PFSK-1 (cell line): ENCODE results near the gene WNT3.

Experiments
- POLR2AphosphoS5 ChIP-seq: IDR thresholded peaks from 2 replicates; pipeline ENCODE4 v1.6.1; 2012; ENCODE audit warnings: low read depth, mild to moderate bottlenecking, control low read depth, low read length, moderate library complexity
- SIN3A ChIP-seq: IDR thresholded peaks from 2 replicates; pipeline ENCODE4 v1.6.1; 2012; ENCODE audit warnings: mild to moderate bottlenecking, low read length, moderate library complexity, borderline replicate concordance; ENCODE audit not compliant: insufficient read depth
- TAF1 ChIP-seq: IDR thresholded peaks from 2 replicates; pipeline ENCODE4 v1.6.1; 2012; ENCODE audit warnings: low read length, control low read depth, borderline replicate concordance; ENCODE audit not compliant: insufficient read depth

DNA sequence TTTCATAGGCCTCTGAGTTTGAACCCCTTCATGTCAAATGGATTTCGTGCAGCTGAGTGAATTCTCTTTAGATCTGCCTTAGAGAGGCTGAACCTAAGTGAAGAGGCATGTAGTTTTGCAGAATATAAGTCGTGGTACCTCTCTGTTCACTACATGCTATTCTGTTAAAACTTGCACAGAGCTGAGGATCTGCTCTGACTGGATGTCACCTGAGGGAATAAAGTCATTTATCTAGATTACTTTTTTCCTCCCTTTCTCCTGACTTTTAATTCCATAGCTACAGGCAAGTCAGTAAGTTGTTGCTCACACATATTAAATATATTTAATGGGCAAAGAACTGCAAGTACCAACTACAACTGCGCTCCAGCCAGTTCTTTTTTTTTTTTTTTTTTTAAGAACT is 64.7 kb downstream of the WNT3 start:
- TF ChIP-seq POLR2AphosphoS5, result no peak
- no peak for TF ChIP-seq SIN3A
- TF ChIP-seq TAF1, result no peak
